GM18511 (cell line): ENCODE results near the gene INO80B.

Experiments
- ATAC-seq: cut with Tn5 transposase; IDR thresholded peaks from one replicate; pipeline ENCODE4 v1.9.1; 2021; ENCODE audit warnings: mild to moderate bottlenecking, moderate library complexity; ENCODE audit not compliant: unreplicated experiment

The INO80B gene

GRCh38 chr2:74500578-74500946 is 45.7 kb downstream of the INO80B start:
- ATAC-seq = no peak

GRCh38 chr2:74501335-74502071 is 46.6 kb downstream of the INO80B start:
- no peak for ATAC-seq

GRCh38 chr2:74502147-74502719 is 47.3 kb downstream of the INO80B start:
- ATAC-seq = no peak

- ATAC-seq = peak; percentile 37
These were observed 48.0 kb downstream of the INO80B start for GRCh38 chr2:74502720-74503505.

- no peak for ATAC-seq
These were observed 48.9 kb downstream of the INO80B start for GRCh38 chr2:74503506-74504475.

GRCh38 chr2:74504591-74504990 is 49.7 kb downstream of the INO80B start:
- no peak for ATAC-seq

- no peak for ATAC-seq
These were observed 50.8 kb downstream of the INO80B start for GRCh38 chr2:74505448-74506246.

GRCh38 chr2:74507145-74507925 is 52.4 kb downstream of the INO80B start, which contains the start of gene PCGF1:
PCGF1 (minus strand) TSS chr2:74507695; CDS start chr2:74507668, 27 bp downstream.
- ATAC-seq = peak; percentile 93
